H1 (cell line): ENCODE results near the gene NPSR1.

Source experiments
- BCL11A ChIP-seq, 2 experiments: IDR thresholded peaks; one replicate each; pipeline ENCODE4 v1.6.1; 2011; ENCODE audit warnings: low read depth in 2 of 2, low read length in 2 of 2, mild to moderate bottlenecking in 2 of 2
- CTCF ChIP-seq, 3 experiments: IDR thresholded peaks; 1 replicate in 2 of 3; 2 replicates in 1 of 3; pipeline versions ENCODE4 v1.5.1 to v1.6.1; 2011; ENCODE audit warnings: low read length in 3 of 3, mild to moderate bottlenecking in 3 of 3, inconsistent platforms in 2 of 3, low read depth in 1 of 3, moderate library complexity in 1 of 3; ENCODE audit not compliant: insufficient read depth in 1 of 3; ENCODE audit errors: control extremely low read depth in 1 of 3
- EP300 ChIP-seq, 2 experiments: IDR thresholded peaks; 1 replicate in 1 of 2; 2 replicates in 1 of 2; pipeline ENCODE4 v1.6.1; 2011 to 2012; ENCODE audit warnings: low read depth in 2 of 2, low read length in 2 of 2, mild to moderate bottlenecking in 2 of 2, borderline replicate concordance in 1 of 2, inconsistent platforms in 1 of 2, moderate library complexity in 1 of 2
- MAX ChIP-seq: IDR thresholded peaks from 2 replicates; pipeline ENCODE4 v1.6.1; 2012; ENCODE audit warnings: inconsistent platforms
- POLR2A ChIP-seq, 2 experiments: IDR thresholded peaks; 1 replicate in 1 of 2; 2 replicates in 1 of 2; pipeline ENCODE4 v1.6.1; 2011; ENCODE audit warnings: low read depth in 2 of 2, low read length in 2 of 2, mild to moderate bottlenecking in 2 of 2; ENCODE audit errors: control extremely low read depth in 1 of 2
- POLR2AphosphoS5 ChIP-seq: IDR thresholded peaks from 2 replicates; pipeline ENCODE4 v1.6.1; 2011; ENCODE audit warnings: low read depth, low read length
- RAD21 ChIP-seq, 2 experiments: IDR thresholded peaks in 1 of 2; conservative IDR thresholded peaks in 1 of 2; 2 replicates each; pipeline ENCODE4 v1.6.1; 2011; ENCODE audit warnings: low read depth in 2 of 2, low read length in 2 of 2, improper control_type of control experiment in 1 of 2, inconsistent platforms in 1 of 2, mild to moderate bottlenecking in 1 of 2, moderate library complexity in 1 of 2
- SP1 ChIP-seq: IDR thresholded peaks from 2 replicates; pipeline ENCODE4 v1.6.1; 2011; ENCODE audit warnings: low read depth, low read length
- TAF1 ChIP-seq: IDR thresholded peaks from 2 replicates; pipeline ENCODE4 v1.6.1; 2011; ENCODE audit warnings: mild to moderate bottlenecking, low read depth, low read length
- TEAD4 ChIP-seq: IDR thresholded peaks from 2 replicates; pipeline ENCODE4 v1.6.1; 2012; ENCODE audit warnings: low read depth, low read length, inconsistent platforms, mixed read lengths

DNA sequence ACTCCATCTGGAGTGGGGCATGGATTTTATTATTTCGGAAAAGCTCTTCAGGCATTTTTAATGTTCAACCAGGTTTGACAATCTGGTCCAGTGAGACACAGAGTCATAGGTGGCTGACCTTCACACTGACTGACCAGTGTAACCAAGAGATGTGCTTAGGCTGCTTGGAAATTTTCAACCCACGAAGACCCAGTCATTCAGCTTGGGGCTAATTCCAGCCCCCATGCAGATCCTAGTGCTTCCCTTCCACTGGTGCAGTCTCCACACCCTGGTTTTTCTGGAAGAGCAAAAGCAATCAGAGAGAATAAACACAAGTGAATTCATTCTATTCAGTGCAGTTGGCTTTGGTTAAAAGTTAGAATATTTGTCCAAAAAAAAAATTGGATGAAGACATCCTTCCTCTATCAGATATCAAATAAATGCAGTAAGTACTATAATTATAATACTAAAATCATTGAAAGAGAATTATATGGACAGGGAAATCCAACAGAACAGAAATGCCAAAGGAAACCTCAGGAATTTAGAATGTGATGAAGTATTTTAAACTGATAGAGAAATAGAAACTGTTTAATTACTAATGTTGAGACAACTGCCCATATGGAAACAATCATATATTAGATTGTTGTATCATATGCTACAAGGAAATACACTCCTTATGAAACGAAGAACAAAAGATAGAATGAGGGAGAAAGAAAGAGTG lies 178.0 kb downstream of the NPSR1 start:
- TF ChIP-seq BCL11A (IDR thresholded peaks at IDR 0.05; ENCODE audit: low read depth in 2 of 2, low read length in 2 of 2) (no peak), CTCF (IDR thresholded peaks at IDR 0.05; ENCODE audit: control extremely low read depth in 1 of 3, insufficient read depth in 1 of 3, low read depth in 1 of 3, low read length in 3 of 3) (no peak), POLR2A (IDR thresholded peaks at IDR 0.05; ENCODE audit: control extremely low read depth in 1 of 2, low read depth in 2 of 2, low read length in 2 of 2) (no peak), TAF1 (no peak), SP1 (no peak), RAD21 (IDR thresholded peaks at IDR 0.05 in 1 of 2, conservative IDR thresholded peaks at IDR 0.05 in 1 of 2; ENCODE audit: low read depth in 2 of 2, low read length in 2 of 2) (no peak), POLR2AphosphoS5 (no peak), EP300 (IDR thresholded peaks at IDR 0.05; ENCODE audit: borderline replicate concordance in 1 of 2, low read depth in 2 of 2, low read length in 2 of 2) (no peak), MAX (no peak), TEAD4 (no peak)
